Stimulated activated CD8-positive, alpha-beta memory T cell treated with anti-CD3 and anti-CD28 coated beads, Interleukin-15, amount 100 ng/mL, for 48 hours (primary cell): Measurements from ENCODE around the gene MSH5.

ENCODE experiments used
- DNase-seq, 2 donors: peaks; one replicate each; pipeline ENCODE4 v3.0.0-alpha.2; 2020; ENCODE audit warnings: low read depth in 2 of 2

The MSH5 gene

GRCh38 chr6:31712296-31712695 is 27.5 kb upstream of the MSH5 start:
- no peak for DNase-seq

- DNase-seq = no peak
Observed at GRCh38 chr6:31713465-31713864, 26.3 kb upstream of the MSH5 start.

- no peak for DNase-seq
Observed at GRCh38 chr6:31713991-31714684, 25.7 kb upstream of the MSH5 start.

- DNase-seq = no peak
Observed at GRCh38 chr6:31715022-31715958, 24.5 kb upstream of the MSH5 start, which contains the start of gene LY6G6D. Gene LY6G6D, plus strand, starts transcription at chr6:31715348. Its CDS starts 8 bp downstream, at chr6:31715356.

GRCh38 chr6:31717499-31718222 is 22.1 kb upstream of the MSH5 start:
- DNase-seq = no peak

GRCh38 chr6:31718265-31718664 is 21.5 kb upstream of the MSH5 start:
- no peak for DNase-seq

GRCh38 chr6:31719001-31719400 is 20.8 kb upstream of the MSH5 start:
- no peak for DNase-seq

GRCh38 chr6:31720196-31720770 is 19.5 kb upstream of the MSH5 start:
- no peak for DNase-seq

GRCh38 chr6:31721351-31722020 is 18.3 kb upstream of the MSH5 start, which contains the start of gene LY6G6C:
Gene LY6G6C, minus strand, starts transcription at chr6:31721746. Its CDS starts 67 bp downstream, at chr6:31721679.
- no peak for DNase-seq

GRCh38 chr6:31722173-31722572 is 17.6 kb upstream of the MSH5 start:
- no peak for DNase-seq

- no peak for DNase-seq
Observed at GRCh38 chr6:31723245-31723979, 16.4 kb upstream of the MSH5 start, which contains the start of gene MPIG6B. Gene MPIG6B, plus strand, starts transcription at chr6:31723373. Its CDS starts 11 bp downstream, at chr6:31723384.

GRCh38 chr6:31723980-31724691 is 15.7 kb upstream of the MSH5 start:
- DNase-seq = no peak

GRCh38 chr6:31725502-31726350 is 14.1 kb upstream of the MSH5 start:
- DNase-seq = no peak

GRCh38 chr6:31727034-31727716 is 12.6 kb upstream of the MSH5 start:
- no peak for DNase-seq

GRCh38 chr6:31727717-31728671 is 11.8 kb upstream of the MSH5 start:
- DNase-seq = no peak

- no peak for DNase-seq
Observed at GRCh38 chr6:31728767-31729514, 10.9 kb upstream of the MSH5 start, which contains the start of gene DDAH2. Gene DDAH2, minus strand, starts transcription at chr6:31729299. Its CDS starts 138 bp downstream, at chr6:31729161.
